Measurements from ENCODE around the gene ARHGAP4. TPM values are rescaled to one million over a fixed set of nuclear protein-coding genes. Genes with fewer than 3 reads are reported as not detected.

The ARHGAP4 gene
- total and polyA plus RNA-seq, 10 of the 15 experiments (the other 5 are each of a cell fraction or from before 2014, with no cell fraction given) = 0.71 to 120 (median 44.3) TPM

DNA sequence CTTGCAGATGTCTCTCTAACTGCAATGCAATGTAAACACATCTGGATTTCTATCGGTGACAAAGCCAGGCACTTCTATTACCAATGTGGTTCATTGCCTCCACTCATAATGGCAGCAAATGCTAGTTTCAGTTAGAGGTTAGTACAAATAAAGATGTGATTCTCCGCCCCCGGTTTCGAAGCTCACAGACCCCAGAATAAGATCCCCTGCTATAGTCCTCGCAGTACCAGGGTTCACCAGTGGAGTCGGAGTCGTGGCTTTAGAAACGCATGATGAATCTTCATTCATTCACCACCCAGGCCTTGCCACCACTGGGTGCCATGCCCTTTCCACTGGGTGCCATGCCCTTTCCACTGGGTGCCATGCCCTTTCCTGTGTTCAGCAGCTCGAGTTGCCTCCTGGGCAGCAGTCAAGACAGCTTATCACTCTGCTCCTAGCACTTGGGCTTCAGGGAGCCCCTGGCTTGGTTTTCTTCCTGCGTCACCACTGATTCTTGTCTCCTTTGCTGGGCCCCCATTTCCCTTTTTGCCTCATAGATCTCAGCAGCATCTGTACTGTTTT, 12.2 kb upstream of the ARHGAP4 start:
- H3K36me3 ChIP-seq (ENCODE audit: control insufficient read depth in 2 of 2, insufficient read depth in 2 of 2, low read length in 1 of 2) = no peaks in the 10 kb centered on the region
- FAIRE-seq = no peak
- 22% methylated on average over 10 of the region's 10 CpGs for WGBS (ENCODE audit: insufficient coverage, insufficient replicate concordance, low lambda C conversion rate, missing lambda C conversion rate)
- intact Hi-C loops (cut with micrococcal nuclease; ENCODE audit: unreplicated experiment) (no loop called here), in situ Hi-C loops (cut with MboI) (no loop called here)
- ChIA-PET RAD21 (ENCODE audit: unreplicated experiment) (no interaction called here), SMC1A (ENCODE audit: uncharacterized antibody, unreplicated experiment) (interaction anchor here (0.6 kb wide), 1 partner anchor 370 kb away, joined by 3 read pairs; no protein-coding TSS in a partner anchor), CTCF (interaction anchor here (1.2 to 3.8 kb wide), 3 partner anchors 8 to 13 kb away, joined by 4 to 13 read pairs (median 6); partner anchors contain the start of gene ARHGAP4), POLR2A (interaction anchor here (1.6 kb wide), 1 partner anchor 10 kb away, joined by 4 read pairs; no protein-coding TSS in a partner anchor)
- no peak overlapping the region for H2AFZ ChIP-seq (ENCODE audit: control insufficient read depth, low read depth, low read length)
- H3K27me3 ChIP-seq (replicated peaks in 1 of 2; ENCODE audit: control insufficient read depth in 2 of 2, insufficient read depth in 2 of 2, low read length in 1 of 2) = no peaks in the 10 kb centered on the region
- no peak overlapping the region for H3K4me2 ChIP-seq (ENCODE audit: control insufficient read depth, insufficient read depth)
- no peak for DNase-seq (ENCODE audit: low read depth, low spot score)
- peaks cover 11% of the 10 kb centered on the region for H3K79me2 ChIP-seq (ENCODE audit: control insufficient read depth, insufficient read depth, low read length)
- H3K4me1 ChIP-seq (ENCODE audit: control insufficient read depth, insufficient read depth, low read length) = no peaks in the 10 kb centered on the region
- no TSS peak for BruUV-seq (replicated peaks)
- ATAC-seq = no peak
- H3K27ac ChIP-seq (ENCODE audit: control insufficient read depth, insufficient read depth) = no peak overlapping the region
- no peaks in the 10 kb centered on the region for H4K20me1 ChIP-seq (ENCODE audit: control insufficient read depth, insufficient read depth)
- H3K9ac ChIP-seq (ENCODE audit: control insufficient read depth, insufficient read depth, low read length) = no peak overlapping the region
- H3K4me3 ChIP-seq = no peak overlapping the region
- TF ChIP-seq NFXL1 (IDR thresholded peaks at IDR 0.05; ENCODE audit: borderline replicate concordance) (no peak), ZNF274 (IDR thresholded peaks at IDR 0.05; ENCODE audit: insufficient read depth, insufficient read length) (no peak), FOXM1 (IDR thresholded peaks at IDR 0.05; ENCODE audit: low read depth, low read length) (no peak), TCF3 (IDR thresholded peaks at IDR 0.05; ENCODE audit: borderline replicate concordance, insufficient read depth, low read depth, low read length) (no peak), IKZF1 (conservative IDR thresholded peaks at IDR 0.05) (no peak), HDGF (IDR thresholded peaks at IDR 0.05) (no peak), GABPA (IDR thresholded peaks at IDR 0.05; ENCODE audit: low read depth) (no peak), PML (IDR thresholded peaks at IDR 0.05; ENCODE audit: low read length) (no peak), STAT1 (conservative IDR thresholded peaks at IDR 0.05) (no peak), ZNF622 (IDR thresholded peaks at IDR 0.05) (no peak), KLF5 (IDR thresholded peaks at IDR 0.05; ENCODE audit: partially characterized antibody) (no peak), RAD51 (IDR thresholded peaks at IDR 0.05) (no peak), CBFB (IDR thresholded peaks at IDR 0.05; ENCODE audit: low read depth) (no peak), RCOR1 (conservative IDR thresholded peaks at IDR 0.05; ENCODE audit: low read depth, low read length) (no peak)
- TF ChIP-seq, protein P1, sequence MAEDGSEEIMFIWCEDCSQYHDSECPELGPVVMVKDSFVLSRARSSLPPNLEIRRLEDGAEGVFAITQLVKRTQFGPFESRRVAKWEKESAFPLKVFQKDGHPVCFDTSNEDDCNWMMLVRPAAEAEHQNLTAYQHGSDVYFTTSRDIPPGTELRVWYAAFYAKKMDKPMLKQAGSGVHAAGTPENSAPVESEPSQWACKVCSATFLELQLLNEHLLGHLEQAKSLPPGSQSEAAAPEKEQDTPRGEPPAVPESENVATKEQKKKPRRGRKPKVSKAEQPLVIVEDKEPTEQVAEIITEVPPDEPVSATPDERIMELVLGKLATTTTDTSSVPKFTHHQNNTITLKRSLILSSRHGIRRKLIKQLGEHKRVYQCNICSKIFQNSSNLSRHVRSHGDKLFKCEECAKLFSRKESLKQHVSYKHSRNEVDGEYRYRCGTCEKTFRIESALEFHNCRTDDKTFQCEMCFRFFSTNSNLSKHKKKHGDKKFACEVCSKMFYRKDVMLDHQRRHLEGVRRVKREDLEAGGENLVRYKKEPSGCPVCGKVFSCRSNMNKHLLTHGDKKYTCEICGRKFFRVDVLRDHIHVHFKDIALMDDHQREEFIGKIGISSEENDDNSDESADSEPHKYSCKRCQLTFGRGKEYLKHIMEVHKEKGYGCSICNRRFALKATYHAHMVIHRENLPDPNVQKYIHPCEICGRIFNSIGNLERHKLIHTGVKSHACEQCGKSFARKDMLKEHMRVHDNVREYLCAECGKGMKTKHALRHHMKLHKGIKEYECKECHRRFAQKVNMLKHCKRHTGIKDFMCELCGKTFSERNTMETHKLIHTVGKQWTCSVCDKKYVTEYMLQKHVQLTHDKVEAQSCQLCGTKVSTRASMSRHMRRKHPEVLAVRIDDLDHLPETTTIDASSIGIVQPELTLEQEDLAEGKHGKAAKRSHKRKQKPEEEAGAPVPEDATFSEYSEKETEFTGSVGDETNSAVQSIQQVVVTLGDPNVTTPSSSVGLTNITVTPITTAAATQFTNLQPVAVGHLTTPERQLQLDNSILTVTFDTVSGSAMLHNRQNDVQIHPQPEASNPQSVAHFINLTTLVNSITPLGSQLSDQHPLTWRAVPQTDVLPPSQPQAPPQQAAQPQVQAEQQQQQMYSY (CRISPR knock-in tag; IDR thresholded peaks at IDR 0.05) = no peak
- TF ChIP-seq, protein P2, sequence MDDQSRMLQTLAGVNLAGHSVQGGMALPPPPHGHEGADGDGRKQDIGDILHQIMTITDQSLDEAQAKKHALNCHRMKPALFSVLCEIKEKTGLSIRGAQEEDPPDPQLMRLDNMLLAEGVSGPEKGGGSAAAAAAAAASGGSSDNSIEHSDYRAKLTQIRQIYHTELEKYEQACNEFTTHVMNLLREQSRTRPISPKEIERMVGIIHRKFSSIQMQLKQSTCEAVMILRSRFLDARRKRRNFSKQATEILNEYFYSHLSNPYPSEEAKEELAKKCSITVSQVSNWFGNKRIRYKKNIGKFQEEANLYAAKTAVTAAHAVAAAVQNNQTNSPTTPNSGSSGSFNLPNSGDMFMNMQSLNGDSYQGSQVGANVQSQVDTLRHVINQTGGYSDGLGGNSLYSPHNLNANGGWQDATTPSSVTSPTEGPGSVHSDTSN (IDR thresholded peaks at IDR 0.05; ENCODE audit: insufficient replicate concordance, low read depth, low read length) = no peak
- TF ChIP-seq, protein P3, sequence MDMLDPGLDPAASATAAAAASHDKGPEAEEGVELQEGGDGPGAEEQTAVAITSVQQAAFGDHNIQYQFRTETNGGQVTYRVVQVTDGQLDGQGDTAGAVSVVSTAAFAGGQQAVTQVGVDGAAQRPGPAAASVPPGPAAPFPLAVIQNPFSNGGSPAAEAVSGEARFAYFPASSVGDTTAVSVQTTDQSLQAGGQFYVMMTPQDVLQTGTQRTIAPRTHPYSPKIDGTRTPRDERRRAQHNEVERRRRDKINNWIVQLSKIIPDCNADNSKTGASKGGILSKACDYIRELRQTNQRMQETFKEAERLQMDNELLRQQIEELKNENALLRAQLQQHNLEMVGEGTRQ (IDR thresholded peaks at IDR 0.05; ENCODE audit: borderline replicate concordance, low read depth, low read length) = no peak
- no peaks in the 10 kb centered on the region for H3K9me3 ChIP-seq (replicated peaks; ENCODE audit: control insufficient read depth, insufficient read depth, low read length)

All from GM12878 (cell line).